GM19467 (cell line): ENCODE results near the gene NUP88.

ENCODE experiments used
- ATAC-seq: cut with Tn5 transposase; IDR thresholded peaks from one replicate; pipeline ENCODE4 v1.9.1; 2021; ENCODE audit warnings: mild to moderate bottlenecking, moderate library complexity; ENCODE audit not compliant: unreplicated experiment

NUP88 gene

DNA sequence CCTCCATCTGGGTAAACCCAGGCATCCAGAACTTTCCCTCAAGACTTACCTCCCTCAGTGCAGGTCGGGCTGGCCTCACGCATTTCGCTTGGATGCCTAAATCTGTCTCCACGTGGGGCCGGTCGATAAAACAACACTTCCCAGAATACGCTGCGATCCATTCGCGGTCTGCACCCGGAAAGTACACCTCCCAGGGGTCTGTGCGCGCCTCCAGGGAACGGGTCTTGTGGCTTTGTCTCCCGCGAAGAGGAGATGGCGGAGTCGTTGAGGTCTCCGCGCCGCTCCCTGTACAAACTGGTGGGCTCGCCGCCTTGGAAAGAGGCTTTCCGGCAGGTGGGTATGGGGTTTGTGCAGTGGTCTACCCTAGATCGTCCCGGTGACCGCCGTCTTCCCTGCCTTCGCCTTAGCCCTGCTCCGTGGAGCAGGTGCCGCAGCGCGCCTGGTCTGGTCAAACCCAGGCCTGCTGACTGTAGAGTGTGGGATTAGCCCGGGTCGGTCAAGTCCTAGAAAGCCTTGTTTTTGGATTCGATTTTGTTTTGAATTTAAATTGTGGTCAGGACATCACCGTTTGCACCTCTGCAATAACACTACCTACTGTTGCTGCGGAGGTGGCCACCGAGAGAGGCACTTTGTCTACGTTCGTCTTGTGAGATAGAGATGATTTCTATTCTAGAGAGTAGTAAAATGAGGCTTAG lies 644 bp upstream of the NUP88 start, which contains the start of gene RPAIN:
Gene RPAIN, plus strand, starts transcription at position 224 of the 695 bp plus-strand sequence. Its CDS starts 29 bp downstream, at position 253.
- peak; percentile 39 for ATAC-seq

DNA sequence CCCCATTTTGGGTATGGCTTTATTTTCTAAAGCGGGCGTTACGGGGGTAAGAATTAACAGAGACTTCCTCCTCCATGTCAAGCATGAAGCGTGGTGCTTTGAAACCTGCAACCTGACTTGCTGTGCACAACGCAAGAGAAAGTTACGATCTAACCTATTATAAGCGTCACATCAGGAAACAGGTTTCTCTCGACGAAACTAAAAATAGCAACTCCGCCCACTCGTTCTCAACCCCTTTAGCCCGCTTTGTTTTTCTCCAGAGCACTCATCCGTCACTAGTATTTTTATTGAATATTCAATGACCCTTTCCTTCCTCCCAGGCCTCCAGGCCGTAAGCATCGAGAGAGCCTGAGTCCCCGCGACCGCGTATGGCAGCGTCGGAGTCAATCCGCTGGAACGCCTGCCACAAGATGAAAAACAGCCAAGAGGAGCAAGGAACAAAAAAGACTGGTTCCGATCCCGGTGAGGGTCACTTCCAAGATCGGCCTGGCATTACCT lies 555 bp downstream of the NUP88 start:
- ATAC-seq: peak; percentile 34

DNA sequence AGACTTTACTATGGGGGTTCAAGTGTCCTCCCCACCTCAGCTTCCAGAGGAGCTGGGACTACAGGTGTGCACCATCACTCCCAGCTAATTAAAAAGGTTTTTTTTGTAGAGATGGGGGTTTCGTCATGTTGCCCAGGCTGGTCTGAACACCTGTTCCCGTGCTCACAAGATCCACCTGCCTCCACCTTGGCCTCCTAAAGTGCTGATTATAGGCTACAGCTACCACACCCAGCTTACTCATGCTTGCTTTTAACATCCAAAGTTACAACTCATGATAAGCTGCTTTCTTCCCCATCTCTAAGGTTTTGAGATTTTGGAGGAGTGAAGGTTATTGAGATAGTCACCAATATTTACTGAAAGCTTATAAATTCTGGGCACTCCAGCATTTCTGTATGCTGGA lies 2.6 kb downstream of the NUP88 start:
- ATAC-seq: no peak

DNA sequence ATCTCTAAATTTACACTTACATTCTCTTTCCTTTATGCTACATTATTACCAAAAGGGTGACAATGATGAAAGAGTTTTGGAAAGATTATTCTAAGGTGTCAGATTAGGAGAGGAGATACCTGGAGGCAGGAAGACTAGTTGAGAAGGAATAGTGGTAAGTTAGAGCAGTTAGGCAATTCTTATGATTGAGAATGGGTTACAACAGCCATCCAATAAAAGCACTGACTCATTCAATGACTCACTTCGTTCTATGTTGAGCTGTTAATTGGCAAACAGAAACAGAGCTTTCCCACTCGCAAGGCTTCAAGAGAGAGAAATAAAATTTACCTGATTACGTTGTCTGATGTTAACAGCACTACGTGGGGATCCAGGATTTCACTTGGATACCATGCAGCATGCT lies 5.8 kb downstream of the NUP88 start:
- no peak for ATAC-seq

DNA sequence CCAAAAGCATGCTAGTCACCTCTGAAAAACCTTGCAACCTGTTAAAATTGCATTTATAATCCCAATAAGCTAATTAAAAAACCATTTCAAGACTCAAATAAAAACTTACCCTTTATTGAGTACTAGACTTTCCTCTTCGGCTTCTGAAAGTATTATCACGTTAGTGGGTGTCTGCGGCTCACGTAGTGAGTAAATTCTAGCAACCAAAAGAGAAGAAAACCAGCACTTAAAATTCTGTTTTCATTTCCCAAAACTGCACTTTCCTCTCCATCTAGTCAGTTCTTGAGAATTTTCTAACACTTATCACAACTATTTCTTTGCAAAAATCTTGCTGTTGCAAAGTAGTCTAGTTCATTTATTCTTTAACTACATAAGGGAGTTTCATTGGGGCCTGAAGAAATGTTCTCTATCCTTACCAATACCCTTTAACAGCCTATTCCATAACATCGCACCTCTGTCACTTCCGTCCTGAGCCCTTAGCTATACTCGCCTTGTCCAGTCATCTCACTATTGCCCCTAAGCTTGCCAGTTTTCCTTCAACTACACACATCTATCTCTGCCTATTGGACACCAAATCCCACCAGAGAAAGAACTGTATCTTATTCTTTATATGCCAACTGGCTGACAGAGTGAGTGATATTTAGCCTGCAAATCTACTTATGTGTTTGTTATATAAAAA lies 8.7 kb downstream of the NUP88 start:
- no peak for ATAC-seq

- no peak for ATAC-seq
Measured at GRCh38 chr17:5408186-5408585, 11.3 kb downstream of the NUP88 start.

DNA sequence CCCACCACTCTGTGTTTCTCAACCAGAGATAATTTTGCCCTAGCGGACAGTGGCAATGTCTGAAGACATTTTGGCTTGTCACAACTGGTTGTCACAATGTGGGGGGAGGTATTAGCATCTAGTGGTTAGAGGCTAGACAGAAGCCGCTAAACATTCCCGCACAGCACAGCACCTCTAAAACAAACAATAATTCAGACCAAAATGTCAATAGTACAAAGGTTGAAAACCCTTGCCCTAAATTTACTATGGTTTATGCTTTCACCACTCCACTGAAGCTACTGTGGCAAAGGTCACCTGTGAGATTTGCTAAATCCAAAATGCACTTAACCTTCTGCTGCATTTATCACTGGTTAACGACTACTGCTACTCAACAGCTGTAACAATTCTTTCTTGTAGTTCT lies 14.1 kb downstream of the NUP88 start:
- ATAC-seq: no peak

GRCh38 chr17:5399767-5400166 lies 19.7 kb downstream of the NUP88 start:
- no peak for ATAC-seq

DNA sequence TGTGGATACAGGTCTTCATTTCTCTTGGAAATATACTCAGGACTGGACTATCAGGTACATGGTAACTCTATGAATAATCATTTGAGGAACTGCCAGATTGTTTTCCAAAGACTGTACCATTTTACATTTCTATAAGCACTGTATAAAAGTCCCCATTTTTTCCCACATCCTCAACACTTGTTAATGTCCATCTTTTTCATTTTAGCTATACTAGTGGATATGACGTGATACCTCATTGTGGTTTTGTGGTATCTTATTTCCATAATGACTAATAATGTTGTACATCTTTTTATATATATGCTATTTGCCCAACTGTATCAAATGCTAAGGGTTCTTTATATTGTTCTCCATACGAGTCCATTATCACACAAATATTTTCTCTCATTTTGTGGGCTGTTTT lies 22.9 kb downstream of the NUP88 start:
- ATAC-seq: no peak

GRCh38 chr17:5391678-5392077 lies 27.8 kb downstream of the NUP88 start:
- no peak for ATAC-seq

GRCh38 chr17:5381542-5381941 lies 37.9 kb downstream of the NUP88 start:
- ATAC-seq: no peak

DNA sequence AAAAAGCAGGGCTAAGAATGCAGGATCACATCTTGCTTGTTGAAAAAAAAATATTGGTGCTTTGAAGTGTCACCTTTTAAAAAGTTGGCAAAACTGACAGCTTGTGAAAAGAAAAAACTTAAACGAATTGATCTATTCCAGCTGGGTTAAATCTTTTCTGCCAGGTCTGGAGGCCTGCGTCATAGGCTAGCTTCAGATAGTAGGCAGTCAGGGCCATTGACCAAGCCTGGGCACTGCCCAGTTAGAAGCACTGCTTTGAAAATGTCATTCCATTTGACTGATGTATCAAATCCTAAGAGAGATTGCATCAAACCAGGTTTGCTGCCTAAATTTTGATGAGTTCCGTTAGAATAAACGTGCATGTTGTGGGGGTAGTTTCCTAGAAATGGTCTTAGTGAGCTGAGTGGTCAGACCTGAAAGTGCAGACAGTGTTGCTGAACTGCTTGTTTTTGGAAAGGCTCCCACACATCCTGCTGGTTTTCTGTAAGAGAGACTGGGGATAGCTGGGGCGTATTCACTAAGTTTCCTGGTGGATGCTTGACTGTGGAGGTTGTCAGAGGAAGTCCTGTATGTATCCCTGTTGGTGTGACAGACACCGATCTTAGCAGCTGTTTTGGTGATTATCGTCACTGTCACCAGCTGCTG lies 38.8 kb downstream of the NUP88 start:
- no peak for ATAC-seq

DNA sequence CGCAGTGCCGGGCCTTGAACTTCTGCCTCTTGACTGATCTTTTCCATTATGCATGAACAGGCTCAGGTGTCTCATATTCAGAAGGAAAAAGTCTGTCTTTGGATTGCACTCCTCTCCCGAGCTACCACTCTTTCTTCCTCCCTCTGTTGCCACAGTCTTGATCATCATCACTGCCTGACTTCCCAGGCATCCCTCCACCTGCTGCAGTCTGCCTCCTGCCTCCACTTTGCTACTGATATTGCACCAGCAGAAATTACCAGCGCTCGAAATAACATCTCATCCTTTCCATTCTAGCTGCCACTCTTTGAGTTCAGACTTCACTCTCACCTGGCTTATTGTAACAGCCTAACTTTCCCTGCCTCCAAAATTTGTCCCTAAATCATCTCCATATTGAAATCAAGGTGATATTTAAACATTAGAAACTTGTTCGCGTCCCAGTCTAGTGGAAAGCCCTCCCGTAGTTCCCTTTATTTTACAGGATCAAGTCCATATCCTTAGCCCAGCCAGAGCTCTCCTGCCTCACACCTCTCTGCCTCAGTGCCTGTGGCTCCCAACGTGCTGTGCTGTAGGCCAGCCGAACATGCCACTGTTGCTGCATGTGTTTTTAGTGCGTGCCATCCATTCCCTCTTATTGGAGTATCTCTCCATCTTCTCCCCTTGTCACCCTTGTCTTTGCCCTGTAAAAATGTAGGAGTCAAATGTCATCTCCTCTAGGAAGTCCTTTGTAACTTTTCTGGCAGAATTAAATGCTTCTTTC lies 39.9 kb downstream of the NUP88 start:
- ATAC-seq: no peak

- no peak for ATAC-seq
Measured at GRCh38 chr17:5378566-5379207, 40.8 kb downstream of the NUP88 start.

GRCh38 chr17:5373112-5373511 lies 46.4 kb downstream of the NUP88 start:
- ATAC-seq: no peak

GRCh38 chr17:5370411-5370810 lies 49.1 kb downstream of the NUP88 start:
- ATAC-seq: no peak

DNA sequence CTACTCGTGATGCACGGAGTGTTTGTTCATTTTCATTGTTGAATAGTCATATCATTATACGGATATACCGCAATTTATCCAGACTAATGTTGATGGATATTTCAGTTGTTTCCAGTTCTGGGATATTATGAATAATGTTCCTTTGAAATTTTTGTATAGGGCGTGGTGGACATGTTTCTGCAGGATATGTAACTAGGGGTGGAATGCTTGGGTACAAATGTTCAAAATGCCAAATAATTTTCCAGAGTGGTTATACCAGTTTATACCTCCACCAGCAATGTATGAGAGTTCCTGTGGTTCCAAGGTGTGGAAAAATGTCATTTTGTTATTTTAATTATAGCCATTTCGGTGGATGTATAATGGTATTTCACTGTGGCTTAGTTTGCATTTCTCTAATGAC lies 53.6 kb downstream of the NUP88 start:
- no peak for ATAC-seq

DNA sequence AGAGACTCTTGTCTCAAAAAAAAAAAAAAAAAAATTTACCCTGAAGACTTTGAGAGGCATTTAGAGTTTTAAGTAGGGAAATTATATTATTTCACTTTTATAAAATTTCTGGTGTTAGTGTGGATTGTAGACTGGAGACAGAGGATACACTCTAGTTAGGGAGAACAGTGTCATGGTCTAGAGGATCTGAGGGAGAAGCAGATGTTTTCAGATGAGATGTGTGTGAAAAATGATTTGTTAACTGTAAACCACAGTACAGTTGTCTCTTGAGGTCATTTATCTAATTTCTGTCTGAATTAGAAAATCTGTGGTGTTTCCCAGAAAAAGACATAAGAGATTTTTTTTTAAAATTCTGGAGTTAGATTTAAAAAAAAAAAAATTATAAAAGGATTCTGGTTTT lies 54.8 kb downstream of the NUP88 start:
- ATAC-seq: no peak

GRCh38 chr17:5364156-5364555 lies 55.3 kb downstream of the NUP88 start:
- ATAC-seq: no peak

DNA sequence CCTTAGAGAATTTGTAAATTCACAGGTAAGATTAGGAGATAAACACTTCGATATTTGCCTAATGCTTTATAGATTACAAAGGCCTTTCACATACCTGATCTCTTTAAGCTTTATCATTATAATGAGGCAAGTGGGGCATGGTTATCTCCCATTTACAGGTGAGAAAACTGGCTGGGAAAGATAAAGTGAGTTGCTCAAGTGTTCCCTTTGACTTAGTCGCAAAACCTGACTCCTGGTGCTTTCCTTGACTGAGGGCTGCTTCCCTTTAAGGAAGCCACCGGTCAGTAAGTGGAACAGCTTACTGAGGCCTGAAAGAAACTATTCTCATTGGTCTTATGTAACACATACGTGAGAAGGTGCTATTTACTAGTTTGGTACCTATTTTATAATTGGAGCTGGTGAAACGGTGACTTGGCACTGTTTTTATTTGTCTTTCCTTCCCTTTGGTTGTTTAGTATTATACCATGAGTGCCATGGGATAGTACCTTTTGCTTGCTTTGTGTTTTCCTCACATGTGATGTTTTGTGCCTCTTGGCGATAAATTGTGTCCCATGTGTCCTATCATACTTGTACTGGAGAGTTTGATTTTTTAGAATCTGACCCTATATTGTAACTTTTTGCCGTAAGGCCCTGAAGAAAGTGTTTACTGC lies 57.2 kb downstream of the NUP88 start:
- ATAC-seq: no peak
